Duodenal mucosa (tissue), 2 donors: ENCODE data around the gene PRDM13.
"Not testable (repeated sequence)": the region's sequence is repeated elsewhere in the genome, so short reads cannot be mapped to it uniquely, and the experiment has no call there.

Experiments
- H3K27ac ChIP-seq: one replicate; pipeline ENCODE4 v1.7.0; 2013; ENCODE audit warnings: low read depth, low read length
- H3K27me3 ChIP-seq, 2 donors: one replicate each; pipeline ENCODE4 v1.7.0; 2013; ENCODE audit warnings: low read length in 2 of 2, control low read depth in 1 of 2; ENCODE audit not compliant: insufficient read depth in 2 of 2, control insufficient read depth in 1 of 2
- H3K36me3 ChIP-seq, 2 donors: one replicate each; pipeline ENCODE4 v1.7.0; 2013; ENCODE audit warnings: low read length in 2 of 2, control low read depth in 1 of 2; ENCODE audit not compliant: insufficient read depth in 2 of 2, control insufficient read depth in 1 of 2
- H3K4me1 ChIP-seq, 2 donors: one replicate each; pipeline ENCODE4 v1.7.0; 2013; ENCODE audit warnings: low read length in 2 of 2, control low read depth in 1 of 2; ENCODE audit not compliant: insufficient read depth in 2 of 2, control insufficient read depth in 1 of 2
- H3K4me3 ChIP-seq, 2 donors: one replicate each; pipeline ENCODE4 v1.7.0; 2013; ENCODE audit warnings: low read length in 2 of 2, low read depth in 1 of 2
- H3K9ac ChIP-seq, 2 donors: one replicate each; pipeline ENCODE4 v1.7.0; 2013; ENCODE audit warnings: low read length in 2 of 2, low read depth in 1 of 2
- H3K9me3 ChIP-seq, 2 donors: one replicate each; pipeline ENCODE4 v1.7.0; 2013; ENCODE audit warnings: low read length in 2 of 2, control low read depth in 1 of 2; ENCODE audit not compliant: control insufficient read depth in 1 of 2

Gene PRDM13

GRCh38 chr6:99611148-99611547 is 4.5 kb downstream of the PRDM13 start:
- peaks cover 90 to 92% of the 10 kb centered on the region in 2 donors for H3K27me3 ChIP-seq
- H3K36me3 ChIP-seq = no peaks in the 10 kb centered on the region
- no peaks in the 10 kb centered on the region for H3K9me3 ChIP-seq
- H3K27ac ChIP-seq = no peak overlapping the region
- H3K4me3 ChIP-seq = no peak overlapping the region
- peaks cover 11 to 22% of the 10 kb centered on the region in 2 donors for H3K4me1 ChIP-seq
- no peak overlapping the region for H3K9ac ChIP-seq

GRCh38 chr6:99612551-99613408 is 6.1 kb downstream of the PRDM13 start:
- Histone ChIP-seq H3K27ac (no peak overlapping the region), H3K9me3 (no peaks in the 10 kb centered on the region), H3K4me3 (peak overlapping the region; percentile 38 to 68), H3K9ac (no peak overlapping the region), H3K36me3 (no peaks in the 10 kb centered on the region), H3K27me3 (peaks cover 89 to 92% of the 10 kb centered on the region in 2 donors), H3K4me1 (peaks cover 11 to 22% of the 10 kb centered on the region in 2 donors)

- Histone ChIP-seq H3K36me3 (no peaks in the 10 kb centered on the region), H3K4me3 (peak overlapping the region; percentile 65 to 68), H3K27ac (no peak overlapping the region), H3K4me1 (peaks cover 11 to 22% of the 10 kb centered on the region in 2 donors), H3K9ac (no peak overlapping the region), H3K9me3 (no peaks in the 10 kb centered on the region), H3K27me3 (peaks cover 89 to 92% of the 10 kb centered on the region in 2 donors)
Observed at GRCh38 chr6:99613409-99613704, 6.7 kb downstream of the PRDM13 start.

- no peak overlapping the region for H3K27ac ChIP-seq
- no peak overlapping the region for H3K9ac ChIP-seq
- peaks cover 11 to 22% of the 10 kb centered on the region in 2 donors for H3K4me1 ChIP-seq
- H3K36me3 ChIP-seq = no peaks in the 10 kb centered on the region
- peak overlapping the region; percentile 65 to 68 for H3K4me3 ChIP-seq
- no peaks in the 10 kb centered on the region for H3K9me3 ChIP-seq
- H3K27me3 ChIP-seq = peaks cover 89 to 92% of the 10 kb centered on the region in 2 donors
Observed at GRCh38 chr6:99613705-99614429, 7.2 kb downstream of the PRDM13 start.

- Histone ChIP-seq H3K36me3 (no peaks in the 10 kb centered on the region), H3K9me3 (no peaks in the 10 kb centered on the region), H3K9ac (no peak overlapping the region), H3K4me3 (peak overlapping the region; percentile 65 to 68), H3K27ac (no peak overlapping the region), H3K27me3 (peaks cover 91 to 92% of the 10 kb centered on the region in 2 donors), H3K4me1 (peaks cover 11 to 22% of the 10 kb centered on the region in 2 donors)
Observed at GRCh38 chr6:99614430-99615186, 8.0 kb downstream of the PRDM13 start.

GRCh38 chr6:99617131-99617530 is 10.5 kb downstream of the PRDM13 start:
- peaks cover 84 to 85% of the 10 kb centered on the region in 2 donors for H3K27me3 ChIP-seq
- no peaks in the 10 kb centered on the region for H3K36me3 ChIP-seq
- H3K27ac ChIP-seq = no peak overlapping the region
- H3K9me3 ChIP-seq = no peaks in the 10 kb centered on the region
- H3K4me3 ChIP-seq = no peak overlapping the region
- H3K9ac ChIP-seq = no peak overlapping the region
- H3K4me1 ChIP-seq = peaks cover 11 to 22% of the 10 kb centered on the region in 2 donors

GRCh38 chr6:99618649-99619408 is 12.2 kb downstream of the PRDM13 start:
- Histone ChIP-seq H3K4me1 (peaks cover 8 to 12% of the 10 kb centered on the region in 2 donors), H3K4me3 (no peak overlapping the region), H3K36me3 (no peaks in the 10 kb centered on the region), H3K27me3 (peaks cover 71 to 72% of the 10 kb centered on the region in 2 donors), H3K9ac (no peak overlapping the region), H3K27ac (no peak overlapping the region), H3K9me3 (no peaks in the 10 kb centered on the region)

- Histone ChIP-seq H3K9me3 (no peaks in the 10 kb centered on the region), H3K9ac (no peak overlapping the region), H3K27me3 (peaks cover 66 to 67% of the 10 kb centered on the region in 2 donors), H3K4me1 (peaks cover 5 to 6% of the 10 kb centered on the region in 2 donors), H3K36me3 (no peaks in the 10 kb centered on the region), H3K27ac (no peak overlapping the region), H3K4me3 (no peak overlapping the region)
Observed at GRCh38 chr6:99619409-99619762, 12.8 kb downstream of the PRDM13 start.

- H3K9me3 ChIP-seq, H3K9ac ChIP-seq, H3K4me3 ChIP-seq, H3K4me1 ChIP-seq, H3K36me3 ChIP-seq, H3K27ac ChIP-seq: not testable (repeated sequence)
- H3K27me3 ChIP-seq = peaks cover 44% of the 10 kb centered on the region in 2 donors
Observed at GRCh38 chr6:99622044-99622443, 15.4 kb downstream of the PRDM13 start.
